Stimulated activated CD4-positive, alpha-beta T cell treated with anti-CD3 and anti-CD28 coated beads, Interleukin-2, amount 100 ng/mL, for 24 hours (primary cell): ENCODE data around the gene STK11IP.

Source experiments
- DNase-seq, 2 donors: peaks; one replicate each; pipeline ENCODE4 v3.0.0-alpha.2; 2020

STK11IP gene

GRCh38 chr2:219658874-219659273, 61.2 kb downstream of the STK11IP start:
- DNase-seq, result no peak

GRCh38 chr2:219661197-219661954, 63.7 kb downstream of the STK11IP start:
- no peak for DNase-seq

GRCh38 chr2:219661955-219662395, 64.3 kb downstream of the STK11IP start:
- DNase-seq, result no peak

- DNase-seq, result no peak
Measured at GRCh38 chr2:219662566-219662965, 64.9 kb downstream of the STK11IP start.

GRCh38 chr2:219663116-219663762, 65.6 kb downstream of the STK11IP start:
- DNase-seq, result no peak

GRCh38 chr2:219664041-219664440, 66.4 kb downstream of the STK11IP start:
- no peak for DNase-seq

GRCh38 chr2:219664944-219665343, 67.3 kb downstream of the STK11IP start:
- DNase-seq, result no peak

- no peak for DNase-seq
Measured at GRCh38 chr2:219665926-219666325, 68.3 kb downstream of the STK11IP start.
